GM21619 (cell line): Measurements from ENCODE around the gene AKR1C1.
"Not testable (repeated sequence)": the region's sequence is repeated elsewhere in the genome, so short reads cannot be mapped to it uniquely, and the experiment has no call there.

Experiments
- ATAC-seq: cut with Tn5 transposase; IDR thresholded peaks from one replicate; pipeline ENCODE4 v1.9.1; 2021; ENCODE audit not compliant: unreplicated experiment

Gene AKR1C1

GRCh38 chr10:4962876-4963814 lies at the start of gene AKR1C1:
Gene AKR1C1 (plus strand): TSS chr10:4963415. CDS start chr10:4963445, 30 bp downstream.
- ATAC-seq, result not testable (repeated sequence)

GRCh38 chr10:4914213-4914850 lies 48.9 kb upstream of the AKR1C1 start:
- ATAC-seq, result no peak

- no peak for ATAC-seq
Measured at GRCh38 chr10:4916086-4916716, 47.0 kb upstream of the AKR1C1 start.

- no peak for ATAC-seq
Measured at GRCh38 chr10:4918236-4918635, 45.0 kb upstream of the AKR1C1 start.

- ATAC-seq, result not testable (repeated sequence)
Measured at GRCh38 chr10:4924482-4924881, 38.7 kb upstream of the AKR1C1 start.

- ATAC-seq, result no peak
Measured at GRCh38 chr10:4926400-4926799, 36.8 kb upstream of the AKR1C1 start.

GRCh38 chr10:4931587-4931986 lies 31.6 kb upstream of the AKR1C1 start:
- ATAC-seq, result no peak

GRCh38 chr10:4934391-4934987 lies 28.7 kb upstream of the AKR1C1 start:
- no peak for ATAC-seq

GRCh38 chr10:4937346-4937745 lies 25.9 kb upstream of the AKR1C1 start:
- ATAC-seq, result no peak

- ATAC-seq, result no peak
Measured at GRCh38 chr10:4939224-4940072, 23.8 kb upstream of the AKR1C1 start.

GRCh38 chr10:4940073-4940428 lies 23.2 kb upstream of the AKR1C1 start:
- ATAC-seq, result not testable (repeated sequence)

GRCh38 chr10:4940909-4941308 lies 22.3 kb upstream of the AKR1C1 start:
- ATAC-seq, result not testable (repeated sequence)

- ATAC-seq, result no peak
Measured at GRCh38 chr10:4941540-4942330, 21.5 kb upstream of the AKR1C1 start.

- not testable (repeated sequence) for ATAC-seq
Measured at GRCh38 chr10:4942931-4943330, 20.3 kb upstream of the AKR1C1 start.

- not testable (repeated sequence) for ATAC-seq
Measured at GRCh38 chr10:4943416-4943815, 19.8 kb upstream of the AKR1C1 start.

GRCh38 chr10:4943821-4944220 lies 19.4 kb upstream of the AKR1C1 start:
- ATAC-seq, result no peak

- no peak for ATAC-seq
Measured at GRCh38 chr10:4944841-4945240, 18.4 kb upstream of the AKR1C1 start.

- ATAC-seq, result no peak
Measured at GRCh38 chr10:4945766-4946717, 17.2 kb upstream of the AKR1C1 start.
